OCI-LY1 (cell line): ENCODE data around the gene AIF1L.

Experiments
- H2AFZ ChIP-seq: fragments of 200-600 bp; sonication (generic), shearing (Covaris generic); 2 replicates; pipeline ENCODE4 v1.6.0; 2014; ENCODE audit warnings: antibody characterized with exemption, mild to moderate bottlenecking, low read length
- H3F3A ChIP-seq: fragments of 200-600 bp; sonication (generic), shearing (Covaris generic); 2 replicates; pipeline ENCODE4 v1.6.0; 2014; ENCODE audit warnings: mild to moderate bottlenecking, antibody characterized with exemption, low read length, moderate library complexity; ENCODE audit not compliant: insufficient read depth
- H3K27ac ChIP-seq: fragments of 200-600 bp; sonication (generic); 2 replicates; pipeline ENCODE4 v1.5.1; 2014; ENCODE audit warnings: low read length, mixed run types, mild to moderate bottlenecking, low read depth; ENCODE audit not compliant: poor library complexity, severe bottlenecking
- H3K27me3 ChIP-seq: fragments of 200-600 bp; sonication (generic); 2 replicates; pipeline ENCODE4 v1.6.0; 2014; ENCODE audit warnings: antibody characterized with exemption, mild to moderate bottlenecking, low read length, moderate library complexity; ENCODE audit not compliant: insufficient read depth
- H3K36me3 ChIP-seq: fragments of 200-600 bp; sonication (generic); 2 replicates; pipeline ENCODE4 v1.6.1; 2014; ENCODE audit warnings: mild to moderate bottlenecking, antibody characterized with exemption, low read length, moderate library complexity, mixed read lengths; ENCODE audit not compliant: insufficient read depth
- H3K4me1 ChIP-seq: fragments of 200-600 bp; sonication (generic); 2 replicates; pipeline ENCODE4 v1.5.1; 2014; ENCODE audit warnings: mild to moderate bottlenecking, low read length, moderate library complexity; ENCODE audit not compliant: insufficient read depth, severe bottlenecking
- H3K4me2 ChIP-seq: fragments of 200-600 bp; sonication (generic), shearing (Covaris generic); 2 replicates; pipeline ENCODE4 v1.6.1; 2014; ENCODE audit warnings: low read length
- H3K4me3 ChIP-seq: fragments of 200-600 bp; sonication (generic); 2 replicates; pipeline ENCODE4 v1.5.1; 2014; ENCODE audit warnings: low read length, low read depth, mild to moderate bottlenecking, mixed read lengths; ENCODE audit not compliant: poor library complexity, severe bottlenecking
- H3K79me2 ChIP-seq: fragments of 200-600 bp; shearing (Covaris generic); 2 replicates; pipeline ENCODE4 v1.6.1; 2016; ENCODE audit warnings: mixed run types, low read length, mixed read lengths; ENCODE audit not compliant: insufficient read depth
- H3K9ac ChIP-seq: fragments of 200-600 bp; sonication (generic), shearing (Covaris generic); 2 replicates; pipeline ENCODE4 v1.6.1; 2014; ENCODE audit warnings: mild to moderate bottlenecking, low read length, mixed read lengths
- H3K9me2 ChIP-seq: fragments of 200-600 bp; sonication (generic), shearing (Covaris generic); 2 replicates; pipeline ENCODE4 v1.6.1; 2014; ENCODE audit warnings: low read depth, mild to moderate bottlenecking, low read length, mixed read lengths
- H3K9me3 ChIP-seq: fragments of 200-600 bp; shearing (Covaris generic); 2 replicates; pipeline ENCODE4 v1.6.1; 2014; ENCODE audit warnings: low read length, mixed read lengths
- H4K20me1 ChIP-seq: fragments of 200-600 bp; sonication (generic), shearing (Covaris generic); 2 replicates; pipeline ENCODE4 v1.6.0; 2016; ENCODE audit warnings: mild to moderate bottlenecking, low read length; ENCODE audit not compliant: insufficient read depth
- EZH2 ChIP-seq: fragments of 200-600 bp; sonication (generic), shearing (Covaris generic); IDR thresholded peaks from 2 replicates; pipeline ENCODE4 v1.8.0; 2017; ENCODE audit warnings: borderline replicate concordance, mixed run types, mild to moderate bottlenecking, antibody characterized with exemption, low read length, moderate library complexity, mixed read lengths
- TF ChIP-seq, protein P1 (sequence below): fragments of 200-600 bp; sonication (generic), shearing (Covaris generic); IDR thresholded peaks from 2 replicates; pipeline ENCODE4 v1.5.1; 2017; ENCODE audit warnings: mild to moderate bottlenecking, antibody characterized with exemption, low read length, moderate library complexity, mixed read lengths

AIF1L gene

DNA sequence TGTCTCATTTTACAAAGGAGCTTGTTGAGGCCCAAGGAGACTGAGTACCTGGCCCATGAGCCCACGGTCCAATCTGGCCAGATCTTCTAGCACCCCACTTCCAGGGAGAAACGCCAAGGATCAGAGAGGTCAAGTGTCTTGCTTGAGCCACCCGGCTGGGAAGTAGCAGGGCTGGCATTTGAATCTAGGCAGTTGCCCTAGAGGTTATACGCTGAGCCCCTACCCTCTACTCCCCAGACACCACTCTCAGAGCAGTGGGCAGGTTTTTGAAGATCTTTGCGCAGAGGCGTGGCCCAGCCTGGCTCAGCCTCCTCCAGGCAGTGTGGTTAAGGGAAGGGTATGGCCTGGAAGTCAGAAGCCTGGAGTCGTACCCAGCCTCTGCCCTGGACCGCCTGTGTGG is 23.3 kb downstream of the AIF1L start:
- TF ChIP-seq, protein P1, sequence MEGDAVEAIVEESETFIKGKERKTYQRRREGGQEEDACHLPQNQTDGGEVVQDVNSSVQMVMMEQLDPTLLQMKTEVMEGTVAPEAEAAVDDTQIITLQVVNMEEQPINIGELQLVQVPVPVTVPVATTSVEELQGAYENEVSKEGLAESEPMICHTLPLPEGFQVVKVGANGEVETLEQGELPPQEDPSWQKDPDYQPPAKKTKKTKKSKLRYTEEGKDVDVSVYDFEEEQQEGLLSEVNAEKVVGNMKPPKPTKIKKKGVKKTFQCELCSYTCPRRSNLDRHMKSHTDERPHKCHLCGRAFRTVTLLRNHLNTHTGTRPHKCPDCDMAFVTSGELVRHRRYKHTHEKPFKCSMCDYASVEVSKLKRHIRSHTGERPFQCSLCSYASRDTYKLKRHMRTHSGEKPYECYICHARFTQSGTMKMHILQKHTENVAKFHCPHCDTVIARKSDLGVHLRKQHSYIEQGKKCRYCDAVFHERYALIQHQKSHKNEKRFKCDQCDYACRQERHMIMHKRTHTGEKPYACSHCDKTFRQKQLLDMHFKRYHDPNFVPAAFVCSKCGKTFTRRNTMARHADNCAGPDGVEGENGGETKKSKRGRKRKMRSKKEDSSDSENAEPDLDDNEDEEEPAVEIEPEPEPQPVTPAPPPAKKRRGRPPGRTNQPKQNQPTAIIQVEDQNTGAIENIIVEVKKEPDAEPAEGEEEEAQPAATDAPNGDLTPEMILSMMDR = no peak
- TF ChIP-seq EZH2 = no peak
- no peak overlapping the region for H2AFZ ChIP-seq
- H3K27ac ChIP-seq = no peak overlapping the region
- no peak overlapping the region for H3K4me3 ChIP-seq
- no peaks in the 10 kb centered on the region for H3K36me3 ChIP-seq
- H3K4me1 ChIP-seq = peaks cover 3% of the 10 kb centered on the region
- no peaks in the 10 kb centered on the region for H3K9me2 ChIP-seq
- H4K20me1 ChIP-seq = no peaks in the 10 kb centered on the region
- no peak overlapping the region for H3K9ac ChIP-seq
- H3K27me3 ChIP-seq = 0 out of 2 replicates have a peak, but pooled peaks cover 11% of the 10 kb centered on the region
- no peak overlapping the region for H3K4me2 ChIP-seq
- H3K9me3 ChIP-seq = no peaks in the 10 kb centered on the region
- no peaks in the 10 kb centered on the region for H3F3A ChIP-seq
- no peaks in the 10 kb centered on the region for H3K79me2 ChIP-seq

DNA sequence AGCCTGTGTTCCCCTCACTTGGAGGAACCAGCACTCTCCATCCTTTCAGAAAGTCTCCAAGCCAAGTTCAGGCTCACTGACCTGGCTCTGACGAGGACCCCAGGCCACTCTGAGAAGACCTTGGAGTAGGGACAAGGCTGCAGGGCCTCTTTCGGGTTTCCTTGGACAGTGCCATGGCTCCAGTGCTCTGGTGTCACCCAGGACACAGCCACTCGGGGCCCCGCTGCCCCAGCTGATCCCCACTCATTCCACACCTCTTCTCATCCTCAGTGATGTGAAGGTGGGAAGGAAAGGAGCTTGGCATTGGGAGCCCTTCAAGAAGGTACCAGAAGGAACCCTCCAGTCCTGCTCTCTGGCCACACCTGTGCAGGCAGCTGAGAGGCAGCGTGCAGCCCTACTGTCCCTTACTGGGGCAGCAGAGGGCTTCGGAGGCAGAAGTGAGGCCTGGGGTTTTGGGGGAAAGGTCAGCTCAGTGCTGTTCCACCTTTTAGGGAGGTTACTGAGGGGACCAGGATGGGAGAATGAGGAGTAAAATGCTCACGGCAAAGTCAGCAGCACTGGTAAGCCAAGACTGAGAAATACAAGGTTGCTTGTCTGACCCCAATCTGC is 24.4 kb downstream of the AIF1L start:
- H3K36me3 ChIP-seq = no peaks in the 10 kb centered on the region

DNA sequence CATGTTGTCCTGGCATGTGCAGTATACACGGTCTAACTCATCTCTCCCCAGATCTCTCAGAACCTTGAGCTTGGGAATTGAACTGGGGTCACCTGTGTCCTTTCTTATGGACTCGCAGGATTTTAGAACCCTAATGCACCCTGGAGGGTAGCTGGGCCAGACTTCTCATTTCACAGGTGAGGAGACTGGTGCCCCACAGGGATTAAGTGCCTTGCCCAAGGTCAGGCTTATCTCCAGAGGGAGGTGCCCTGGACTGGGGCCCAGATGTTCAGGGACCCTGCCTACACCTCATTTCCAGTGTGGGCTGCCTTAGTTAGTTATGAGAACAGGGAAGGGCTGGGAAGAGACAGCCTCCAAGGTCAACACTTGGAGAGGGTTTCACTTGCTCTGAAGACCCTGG is 25.0 kb downstream of the AIF1L start:
- Histone ChIP-seq H3K4me2 (no peak overlapping the region), H3K36me3 (no peaks in the 10 kb centered on the region), H3K27me3 (0 out of 2 replicates have a peak, but pooled peaks cover 11% of the 10 kb centered on the region), H3K9me3 (no peaks in the 10 kb centered on the region), H3K27ac (no peak overlapping the region), H4K20me1 (no peaks in the 10 kb centered on the region), H3F3A (no peaks in the 10 kb centered on the region), H3K9me2 (no peaks in the 10 kb centered on the region), H2AFZ (no peak overlapping the region), H3K9ac (no peak overlapping the region), H3K4me3 (no peak overlapping the region), H3K79me2 (peaks cover 6% of the 10 kb centered on the region), H3K4me1 (peaks cover 11% of the 10 kb centered on the region)
- no peak for TF ChIP-seq EZH2
- TF ChIP-seq, protein P1 = no peak

More for the DNA sequence above, 24.4 kb downstream of the AIF1L start:
- H3K79me2 ChIP-seq = peaks cover under 1% of the 10 kb centered on the region; the same call in 1 of the 2 replicates
- peaks cover 6% of the 10 kb centered on the region for H3K4me1 ChIP-seq
- no peaks in the 10 kb centered on the region for H4K20me1 ChIP-seq
- no peak overlapping the region for H3K4me3 ChIP-seq
- no peak overlapping the region for H3K4me2 ChIP-seq
- H3K9ac ChIP-seq = no peak overlapping the region
- H3K27ac ChIP-seq = no peak overlapping the region
- no peak overlapping the region for H2AFZ ChIP-seq
- no peaks in the 10 kb centered on the region for H3K9me2 ChIP-seq
- TF ChIP-seq, protein P1 = no peak
- TF ChIP-seq EZH2 = no peak
- H3K27me3 ChIP-seq = 0 out of 2 replicates have a peak, but pooled peaks cover 11% of the 10 kb centered on the region
- no peaks in the 10 kb centered on the region for H3K9me3 ChIP-seq
- H3F3A ChIP-seq = no peaks in the 10 kb centered on the region
